Lower leg skin (tissue), 4 donors: ENCODE results near the gene SLC22A23. TPM values are rescaled to one million over a fixed set of nuclear protein-coding genes. Genes with fewer than 3 reads are reported as not detected.
A peak's percentile ranks its signal among the peaks of the same experiment; 100 is the strongest.

Source experiments
- DNase-seq, 2 donors: peaks; one replicate each; pipeline ENCODE4 v3.0.0-alpha.2; 2019; ENCODE audit warnings: low spot score in 2 of 2
- H3K4me3 ChIP-seq: fragments of 200-600 bp; sonication (generic); 2 replicates; pipeline ENCODE4 v1.5.1; 2017; ENCODE audit warnings: mild to moderate bottlenecking, low read depth; ENCODE audit not compliant: poor library complexity, severe bottlenecking
- POLR2A ChIP-seq, 2 donors: fragments of 450-650 bp; IDR thresholded peaks; one replicate each; pipeline ENCODE4 v1.6.1; 2016 to 2017; ENCODE audit warnings: antibody characterized with exemption in 2 of 2, mild to moderate bottlenecking in 1 of 2, moderate library complexity in 1 of 2
- WGBS, 2 donors: methylation state at CpG; one replicate each; pipeline ENCODE4 v1.1.5; 2018; 5-methylcytosine and 5-hydroxymethylcytosine counted together
- intact Hi-C: fragments of 100-400 bp; cut with DNase I; formaldehyde crosslinking; loops from one replicate; pipeline ENCODE4 v1.15.0; 2023; ENCODE audit warnings: low total_unique reads
- total RNA-seq, 4 donors: library from RNA; depleted of rRNA; stranded (reverse); fragments of >200 nt; gene quantifications; one replicate each; pipeline ENCODE4 v1.1.0, GENCODE V29; 2016
- TF ChIP-seq, protein P1 (sequence below), 3 donors: fragments of 450-650 bp; IDR thresholded peaks; one replicate each; pipeline ENCODE4 v1.5.1; 2016; ENCODE audit warnings: antibody characterized with exemption in 3 of 3, mild to moderate bottlenecking in 3 of 3, moderate library complexity in 2 of 3

SLC22A23 gene
- total RNA-seq, 4 donors from 2014 or later: 29.2 to 50.7 (median 43.2) TPM

DNA sequence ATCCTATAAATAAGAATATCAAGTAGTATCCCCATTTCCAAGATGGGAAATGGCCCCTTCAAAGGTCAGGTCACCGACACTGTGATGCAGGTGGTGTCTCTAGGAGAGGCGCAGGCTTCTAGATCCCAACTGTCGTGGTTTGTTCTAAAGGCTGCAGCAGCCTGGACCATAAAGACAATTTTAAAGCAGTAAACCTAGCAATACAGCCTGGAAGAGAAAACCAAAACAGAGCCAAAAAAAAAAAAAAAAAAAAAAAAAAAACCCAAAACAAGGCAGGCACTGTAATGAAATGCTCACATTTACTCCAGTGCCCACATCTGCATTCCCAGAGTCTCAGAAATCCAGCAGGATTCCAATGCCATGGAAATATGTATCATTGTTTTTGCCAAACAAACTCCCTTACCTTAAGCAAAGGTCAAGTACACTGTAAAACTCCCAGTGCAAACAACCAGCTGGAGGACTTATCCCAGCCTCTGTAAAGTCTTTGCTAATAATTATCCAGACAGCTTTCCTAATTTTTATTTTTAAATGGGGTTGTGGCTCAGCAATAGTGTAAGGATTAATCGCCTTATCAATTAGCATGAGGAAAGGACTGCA is 99.9 kb downstream of the SLC22A23 start:
- DNase-seq: no peak
- no peak overlapping the region for H3K4me3 ChIP-seq
- TF ChIP-seq, protein P1, sequence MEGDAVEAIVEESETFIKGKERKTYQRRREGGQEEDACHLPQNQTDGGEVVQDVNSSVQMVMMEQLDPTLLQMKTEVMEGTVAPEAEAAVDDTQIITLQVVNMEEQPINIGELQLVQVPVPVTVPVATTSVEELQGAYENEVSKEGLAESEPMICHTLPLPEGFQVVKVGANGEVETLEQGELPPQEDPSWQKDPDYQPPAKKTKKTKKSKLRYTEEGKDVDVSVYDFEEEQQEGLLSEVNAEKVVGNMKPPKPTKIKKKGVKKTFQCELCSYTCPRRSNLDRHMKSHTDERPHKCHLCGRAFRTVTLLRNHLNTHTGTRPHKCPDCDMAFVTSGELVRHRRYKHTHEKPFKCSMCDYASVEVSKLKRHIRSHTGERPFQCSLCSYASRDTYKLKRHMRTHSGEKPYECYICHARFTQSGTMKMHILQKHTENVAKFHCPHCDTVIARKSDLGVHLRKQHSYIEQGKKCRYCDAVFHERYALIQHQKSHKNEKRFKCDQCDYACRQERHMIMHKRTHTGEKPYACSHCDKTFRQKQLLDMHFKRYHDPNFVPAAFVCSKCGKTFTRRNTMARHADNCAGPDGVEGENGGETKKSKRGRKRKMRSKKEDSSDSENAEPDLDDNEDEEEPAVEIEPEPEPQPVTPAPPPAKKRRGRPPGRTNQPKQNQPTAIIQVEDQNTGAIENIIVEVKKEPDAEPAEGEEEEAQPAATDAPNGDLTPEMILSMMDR (IDR thresholded peaks at IDR 0.05): no peak
- no peak for TF ChIP-seq POLR2A (IDR thresholded peaks at IDR 0.05)
- WGBS, 2 donors: 60 to 74% methylated on average over 4 of the region's 4 CpGs
- intact Hi-C loops: no loop called here

DNA sequence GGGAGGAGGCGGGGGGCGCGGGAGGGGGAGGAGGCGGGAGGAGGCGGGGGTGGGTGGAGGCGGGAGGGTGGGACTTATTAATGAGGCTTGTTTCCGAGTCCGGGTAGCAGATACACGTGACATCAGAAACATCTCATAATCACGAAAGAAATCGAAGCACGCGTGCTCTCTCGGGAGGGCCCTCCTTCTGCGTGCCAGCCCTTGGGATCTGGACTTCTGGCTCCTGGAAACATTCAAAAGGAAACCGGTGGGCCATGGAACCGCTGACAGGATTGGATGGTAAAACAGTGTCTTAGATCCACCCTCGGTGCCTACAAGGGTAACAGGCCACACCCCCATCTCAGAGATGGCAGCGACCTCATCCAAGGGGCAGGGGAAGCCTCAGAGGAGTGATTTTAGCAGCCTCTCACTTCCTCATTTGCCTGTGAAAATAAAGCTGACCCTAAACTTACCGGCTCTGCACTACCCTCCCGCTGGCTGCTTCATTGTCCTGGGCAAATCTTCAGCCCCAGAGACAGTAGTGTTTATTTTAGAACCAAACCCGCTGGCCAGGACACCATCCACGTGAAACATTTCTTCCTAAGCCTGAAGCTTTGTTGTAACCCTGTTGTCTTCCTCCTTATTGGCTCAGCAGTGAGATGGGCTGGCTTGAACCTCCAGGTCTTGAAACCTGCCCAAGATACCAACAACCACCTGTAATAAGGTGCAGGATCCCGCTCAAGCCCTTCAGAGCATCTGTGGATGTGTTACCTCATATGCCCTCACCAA is 100.6 kb downstream of the SLC22A23 start:
- WGBS, 2 donors: 6 to 10% methylated on average over 17 to 18 of the region's 24 CpGs
- intact Hi-C loops: no loop called here
- peak; percentile 83 to 94 for DNase-seq

DNA sequence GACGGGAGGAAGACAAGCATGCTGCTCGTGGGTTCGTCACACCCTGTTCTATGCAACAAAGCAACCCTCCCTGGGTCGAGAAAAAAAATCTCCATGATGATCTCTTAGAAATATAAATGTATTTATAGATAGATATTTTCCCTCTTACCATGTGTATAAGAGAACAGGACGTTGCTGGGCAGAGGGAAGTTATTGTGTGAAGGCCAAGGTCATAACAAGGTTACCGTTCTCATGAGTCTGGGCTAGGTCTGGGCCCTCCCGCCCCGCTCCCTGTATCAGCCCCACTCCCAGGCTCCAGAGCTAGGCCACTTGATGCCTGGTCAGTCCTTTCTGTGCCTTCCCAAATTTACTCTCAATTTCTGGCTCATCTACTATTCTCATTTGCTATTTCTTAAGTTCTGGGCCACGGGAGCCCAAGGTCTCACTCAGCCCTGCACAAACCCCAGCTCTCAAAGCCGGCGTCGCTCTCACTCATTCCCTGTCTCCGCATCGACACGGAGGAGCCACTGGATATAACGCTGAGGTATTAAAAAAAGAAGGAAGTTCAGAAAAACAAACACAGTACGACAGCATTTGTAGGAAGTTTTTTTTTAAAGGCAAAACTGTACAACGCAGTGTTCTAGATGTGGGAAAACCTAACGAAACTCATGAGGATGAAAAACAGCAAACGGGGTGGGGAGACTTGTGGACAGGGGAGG is 101.3 kb downstream of the SLC22A23 start:
- TF ChIP-seq, protein P1 (IDR thresholded peaks at IDR 0.05): no peak
- TF ChIP-seq POLR2A (IDR thresholded peaks at IDR 0.05): no peak
- no peak overlapping the region for H3K4me3 ChIP-seq
- 9 to 11% methylated on average over 20 of the region's 20 CpGs for WGBS, 2 donors
- intact Hi-C loops: no loop called here
- peak; percentile 58 to 92 for DNase-seq

More for the DNA sequence above, 100.6 kb downstream of the SLC22A23 start:
- no peak overlapping the region for H3K4me3 ChIP-seq
- no peak for TF ChIP-seq POLR2A (IDR thresholded peaks at IDR 0.05)
- TF ChIP-seq, protein P1 (IDR thresholded peaks at IDR 0.05): no peak

DNA sequence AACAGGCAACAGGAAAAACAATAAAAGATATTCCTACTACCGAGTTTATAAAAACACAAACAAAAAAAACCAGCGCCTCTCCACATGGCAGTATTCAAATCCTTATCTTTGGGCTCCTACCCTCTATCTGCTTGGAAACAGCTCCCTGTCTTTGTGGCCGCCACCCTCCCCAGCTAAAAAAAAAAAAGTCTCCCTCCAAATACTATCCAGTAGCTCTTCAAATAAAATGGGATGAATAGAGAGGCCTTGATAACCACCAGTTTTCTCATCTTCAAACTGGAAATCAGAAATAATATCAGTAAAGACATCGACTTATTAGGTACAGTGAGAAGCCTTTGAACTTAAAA is 101.9 kb downstream of the SLC22A23 start:
- DNase-seq: no peak
- 62 to 64% methylated on average over 4 of the region's 4 CpGs for WGBS, 2 donors
- TF ChIP-seq, protein P1 (IDR thresholded peaks at IDR 0.05): no peak
- no peak for TF ChIP-seq POLR2A (IDR thresholded peaks at IDR 0.05)
- no peak overlapping the region for H3K4me3 ChIP-seq
- intact Hi-C loops: no loop called here

DNA sequence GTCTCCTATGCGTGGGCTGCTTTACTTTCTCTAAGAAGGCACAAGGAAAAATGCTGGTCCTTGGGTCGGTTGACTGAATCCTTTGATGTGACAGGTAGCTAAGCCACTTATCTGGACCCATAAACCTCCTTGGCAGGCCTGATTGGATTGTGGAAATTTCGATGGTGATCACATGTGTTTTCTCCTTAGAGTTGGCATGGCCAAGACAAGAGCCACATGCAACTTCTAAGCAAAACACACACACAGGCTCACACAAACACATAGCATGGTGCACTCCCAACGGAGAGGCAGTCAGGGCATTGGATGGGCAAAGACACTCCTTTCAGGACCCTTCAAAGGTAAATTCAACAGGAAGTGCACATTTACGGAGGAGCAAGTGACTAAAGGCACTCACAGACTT is 102.9 kb downstream of the SLC22A23 start:
- TF ChIP-seq, protein P1 (IDR thresholded peaks at IDR 0.05): no peak
- no peak for TF ChIP-seq POLR2A (IDR thresholded peaks at IDR 0.05)
- no peak overlapping the region for H3K4me3 ChIP-seq
- intact Hi-C loops: no loop called here
- DNase-seq: no peak
- 93 to 95% methylated on average over 5 of the region's 5 CpGs for WGBS, 2 donors
